HEK293 (cell line): ENCODE data around the gene FAM181A.

Source experiments
- KLF16 ChIP-seq: fragments of 450-650 bp; formaldehyde crosslinking; IDR thresholded peaks from 2 replicates; pipeline ENCODE4 v1.5.1; 2017; ENCODE audit warnings: missing biosample characterization, missing genetic modification characterization
- ZNF133 ChIP-seq: fragments of 450-650 bp; formaldehyde crosslinking; IDR thresholded peaks from 2 replicates; pipeline ENCODE4 v1.5.1; 2016; ENCODE audit warnings: missing biosample characterization, missing genetic modification characterization
- ZNF521 ChIP-seq: fragments of 450-650 bp; formaldehyde crosslinking; IDR thresholded peaks from 2 replicates; pipeline ENCODE4 v1.5.1; 2017; ENCODE audit warnings: missing biosample characterization, mild to moderate bottlenecking, missing genetic modification characterization
- ZNF707 ChIP-seq: fragments of 450-650 bp; formaldehyde crosslinking; IDR thresholded peaks from 2 replicates; pipeline ENCODE4 v1.5.1; 2016; ENCODE audit warnings: missing biosample characterization, missing genetic modification characterization
- ZNF843 ChIP-seq: fragments of 450-650 bp; formaldehyde crosslinking; IDR thresholded peaks from 2 replicates; pipeline ENCODE4 v1.5.1; 2016; ENCODE audit warnings: missing biosample characterization, missing genetic modification characterization
- TF ChIP-seq, protein P1 (sequence below): fragments of 450-650 bp; formaldehyde crosslinking; IDR thresholded peaks from 2 replicates; pipeline ENCODE4 v1.5.1; 2016; ENCODE audit warnings: missing biosample characterization, missing genetic modification characterization
- TF ChIP-seq, protein P2 (sequence below): fragments of 450-650 bp; formaldehyde crosslinking; optimal IDR thresholded peaks from 2 replicates; pipeline ENCODE3; 2016; ENCODE audit warnings: missing biosample characterization, mild to moderate bottlenecking, missing genetic modification characterization
- TF ChIP-seq, protein P3 (sequence below): fragments of 450-650 bp; formaldehyde crosslinking; IDR thresholded peaks from 2 replicates; pipeline ENCODE4 v1.5.1; 2016; ENCODE audit warnings: missing biosample characterization, missing genetic modification characterization, low read depth

DNA sequence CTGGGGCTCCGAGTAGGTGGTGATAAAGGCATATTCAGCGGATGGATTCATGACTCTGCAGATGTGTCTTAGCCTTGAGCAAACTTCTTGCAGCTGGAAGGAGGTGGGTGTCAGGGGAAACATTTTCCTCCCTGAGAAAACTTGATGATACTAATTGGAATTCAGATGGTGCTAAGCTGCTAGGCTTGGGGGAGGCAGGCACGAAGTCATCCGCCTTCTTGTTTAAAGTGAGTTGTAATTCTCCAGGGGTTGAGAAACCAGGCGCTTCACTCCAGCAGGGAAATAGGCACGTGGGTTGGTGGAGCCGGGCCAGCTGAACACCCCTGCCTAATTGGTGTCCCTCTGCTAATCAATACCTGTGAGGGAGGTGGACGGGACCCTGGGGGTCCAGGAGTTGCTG, 48.9 kb upstream of the FAM181A start:
- TF ChIP-seq, protein P1, sequence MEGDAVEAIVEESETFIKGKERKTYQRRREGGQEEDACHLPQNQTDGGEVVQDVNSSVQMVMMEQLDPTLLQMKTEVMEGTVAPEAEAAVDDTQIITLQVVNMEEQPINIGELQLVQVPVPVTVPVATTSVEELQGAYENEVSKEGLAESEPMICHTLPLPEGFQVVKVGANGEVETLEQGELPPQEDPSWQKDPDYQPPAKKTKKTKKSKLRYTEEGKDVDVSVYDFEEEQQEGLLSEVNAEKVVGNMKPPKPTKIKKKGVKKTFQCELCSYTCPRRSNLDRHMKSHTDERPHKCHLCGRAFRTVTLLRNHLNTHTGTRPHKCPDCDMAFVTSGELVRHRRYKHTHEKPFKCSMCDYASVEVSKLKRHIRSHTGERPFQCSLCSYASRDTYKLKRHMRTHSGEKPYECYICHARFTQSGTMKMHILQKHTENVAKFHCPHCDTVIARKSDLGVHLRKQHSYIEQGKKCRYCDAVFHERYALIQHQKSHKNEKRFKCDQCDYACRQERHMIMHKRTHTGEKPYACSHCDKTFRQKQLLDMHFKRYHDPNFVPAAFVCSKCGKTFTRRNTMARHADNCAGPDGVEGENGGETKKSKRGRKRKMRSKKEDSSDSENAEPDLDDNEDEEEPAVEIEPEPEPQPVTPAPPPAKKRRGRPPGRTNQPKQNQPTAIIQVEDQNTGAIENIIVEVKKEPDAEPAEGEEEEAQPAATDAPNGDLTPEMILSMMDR (tag by site-specific recombination), result no peak
- no peak for TF ChIP-seq ZNF843
- no peak for TF ChIP-seq ZNF707
- no peak for TF ChIP-seq KLF16 (tag by site-specific recombination)
- TF ChIP-seq, protein P2, sequence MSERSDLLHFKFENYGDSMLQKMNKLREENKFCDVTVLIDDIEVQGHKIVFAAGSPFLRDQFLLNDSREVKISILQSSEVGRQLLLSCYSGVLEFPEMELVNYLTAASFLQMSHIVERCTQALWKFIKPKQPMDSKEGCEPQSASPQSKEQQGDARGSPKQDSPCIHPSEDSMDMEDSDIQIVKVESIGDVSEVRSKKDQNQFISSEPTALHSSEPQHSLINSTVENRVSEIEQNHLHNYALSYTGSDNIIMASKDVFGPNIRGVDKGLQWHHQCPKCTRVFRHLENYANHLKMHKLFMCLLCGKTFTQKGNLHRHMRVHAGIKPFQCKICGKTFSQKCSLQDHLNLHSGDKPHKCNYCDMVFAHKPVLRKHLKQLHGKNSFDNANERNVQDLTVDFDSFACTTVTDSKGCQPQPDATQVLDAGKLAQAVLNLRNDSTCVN (tag by site-specific recombination), result no peak
- TF ChIP-seq, protein P3, sequence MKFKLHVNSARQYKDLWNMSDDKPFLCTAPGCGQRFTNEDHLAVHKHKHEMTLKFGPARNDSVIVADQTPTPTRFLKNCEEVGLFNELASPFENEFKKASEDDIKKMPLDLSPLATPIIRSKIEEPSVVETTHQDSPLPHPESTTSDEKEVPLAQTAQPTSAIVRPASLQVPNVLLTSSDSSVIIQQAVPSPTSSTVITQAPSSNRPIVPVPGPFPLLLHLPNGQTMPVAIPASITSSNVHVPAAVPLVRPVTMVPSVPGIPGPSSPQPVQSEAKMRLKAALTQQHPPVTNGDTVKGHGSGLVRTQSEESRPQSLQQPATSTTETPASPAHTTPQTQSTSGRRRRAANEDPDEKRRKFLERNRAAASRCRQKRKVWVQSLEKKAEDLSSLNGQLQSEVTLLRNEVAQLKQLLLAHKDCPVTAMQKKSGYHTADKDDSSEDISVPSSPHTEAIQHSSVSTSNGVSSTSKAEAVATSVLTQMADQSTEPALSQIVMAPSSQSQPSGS (tag by site-specific recombination), result no peak
- no peak for TF ChIP-seq ZNF521
- no peak for TF ChIP-seq ZNF133
